Measurements from ENCODE around the gene ZBTB18.

- TF ChIP-seq REST (IDR thresholded peaks at IDR 0.05; ENCODE audit: insufficient read depth in 1 of 2, low read depth in 2 of 2, low read length in 2 of 2) (no peak), POLR2AphosphoS5 (IDR thresholded peaks at IDR 0.05; ENCODE audit: low read depth, low read length) (no peak)
These were observed 24.2 kb downstream of the ZBTB18 start for GRCh38 chr1:244075247-244075722.
